ENCODE data around the gene ILKAP. TPM values are rescaled to one million over a fixed set of nuclear protein-coding genes. Genes with fewer than 3 reads are reported as not detected.

Gene ILKAP
- total RNA-seq, 4 donors from 2014 or later, result 9.2 to 78.0 (median 29.1) TPM

DNA sequence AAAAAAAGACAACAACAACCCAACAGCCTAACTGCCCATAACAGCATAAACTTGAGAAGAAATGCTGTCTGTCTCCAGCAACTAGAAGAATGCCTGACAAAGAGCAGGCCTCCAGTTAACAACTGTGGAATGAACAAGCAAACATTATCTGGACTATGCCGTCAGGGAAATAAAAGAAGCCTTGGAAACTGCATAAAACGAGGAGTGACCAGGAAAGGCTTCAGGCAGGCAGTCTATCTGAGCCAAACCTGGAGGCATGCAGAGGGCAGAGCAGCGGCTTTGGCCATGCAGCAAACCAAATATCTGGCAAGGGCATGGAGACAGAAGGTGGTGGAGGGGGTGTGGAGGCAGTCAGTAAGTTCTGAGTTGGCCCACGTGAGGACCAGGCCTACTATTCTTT, 25.2 kb upstream of the ILKAP start:
- TF ChIP-seq CTCF (IDR thresholded peaks at IDR 0.05), result no peak
- TF ChIP-seq POLR2A (IDR thresholded peaks at IDR 0.05), result no peak
- H3K27me3 ChIP-seq, result no peaks in the 10 kb centered on the region
- H3K4me3 ChIP-seq, result no peak overlapping the region
- no peaks in the 10 kb centered on the region for H3K36me3 ChIP-seq
- H3K27ac ChIP-seq, result peak overlapping the region; percentile 73 to 86
- no peaks in the 10 kb centered on the region for H3K4me1 ChIP-seq
- DNase-seq, result peak in 1 of 2 donors; percentile 67
- intact Hi-C loops (cut with DNase I; ENCODE audit: low total_unique reads), result no loop called here
- no peaks in the 10 kb centered on the region for H3K9me3 ChIP-seq

- DNase-seq, result no peak
- TF ChIP-seq CTCF (IDR thresholded peaks at IDR 0.05), result no peak
- no peak overlapping the region for H3K4me3 ChIP-seq
- no peaks in the 10 kb centered on the region for H3K9me3 ChIP-seq
- H3K27me3 ChIP-seq, result no peaks in the 10 kb centered on the region
- peak overlapping the region; percentile 73 to 86 for H3K27ac ChIP-seq
- H3K36me3 ChIP-seq, result no peaks in the 10 kb centered on the region
- intact Hi-C loops (cut with DNase I; ENCODE audit: low total_unique reads), result no loop called here
- H3K4me1 ChIP-seq, result no peaks in the 10 kb centered on the region
Observed at GRCh38 chr2:238227587-238228032, 24.1 kb upstream of the ILKAP start.

- peak overlapping the region; percentile 42 to 86 for H3K27ac ChIP-seq
- no peaks in the 10 kb centered on the region for H3K27me3 ChIP-seq
- H3K4me1 ChIP-seq, result no peaks in the 10 kb centered on the region
- no peak for DNase-seq
- TF ChIP-seq POLR2A (IDR thresholded peaks at IDR 0.05) (no peak), CTCF (IDR thresholded peaks at IDR 0.05) (no peak)
- no peaks in the 10 kb centered on the region for H3K36me3 ChIP-seq
- no peak overlapping the region for H3K4me3 ChIP-seq
- intact Hi-C loops (cut with DNase I; ENCODE audit: low total_unique reads), result no loop called here
- H3K9me3 ChIP-seq, result no peaks in the 10 kb centered on the region
Observed at GRCh38 chr2:238226698-238227586, 23.4 kb upstream of the ILKAP start.

GRCh38 chr2:238225911-238226697, 22.6 kb upstream of the ILKAP start:
- TF ChIP-seq POLR2A (IDR thresholded peaks at IDR 0.05), result no peak
- no peak for TF ChIP-seq CTCF (IDR thresholded peaks at IDR 0.05)
- no peaks in the 10 kb centered on the region for H3K27me3 ChIP-seq
- H3K4me1 ChIP-seq, result peaks cover 0 to 3% of the 10 kb centered on the region in 2 donors
- H3K4me3 ChIP-seq, result no peak overlapping the region
- intact Hi-C loops (cut with DNase I; ENCODE audit: low total_unique reads), result no loop called here
- peak; percentile 64 to 65 for DNase-seq
- H3K27ac ChIP-seq, result peak overlapping the region; percentile 42 to 60
- H3K36me3 ChIP-seq, result no peaks in the 10 kb centered on the region
- H3K9me3 ChIP-seq, result no peaks in the 10 kb centered on the region

- no peaks in the 10 kb centered on the region for H3K27me3 ChIP-seq
- H3K4me1 ChIP-seq, result peaks cover 0 to 4% of the 10 kb centered on the region in 2 donors
- H3K27ac ChIP-seq, result peak overlapping the region in 1 of 2 donors; percentile 60
- no peaks in the 10 kb centered on the region for H3K9me3 ChIP-seq
- no peaks in the 10 kb centered on the region for H3K36me3 ChIP-seq
- intact Hi-C loops (cut with DNase I; ENCODE audit: low total_unique reads), result no loop called here
- H3K4me3 ChIP-seq, result no peak overlapping the region
- TF ChIP-seq POLR2A (IDR thresholded peaks at IDR 0.05), result no peak
- no peak for TF ChIP-seq CTCF (IDR thresholded peaks at IDR 0.05)
- DNase-seq, result no peak
Observed at GRCh38 chr2:238225121-238225520, 21.6 kb upstream of the ILKAP start.
